Mesendoderm (in vitro differentiated cells): ENCODE data around the gene TRAFD1.
"Not testable (repeated sequence)": the region's sequence is repeated elsewhere in the genome, so short reads cannot be mapped to it uniquely, and the experiment has no call there.

Experiments used
- DNase-seq: peaks from one replicate; pipeline ENCODE4 v3.0.0; 2013
- H2AK5ac ChIP-seq: 2 replicates; pipeline ENCODE4 v1.6.1; 2013; ENCODE audit warnings: low read length, inconsistent platforms
- H2BK120ac ChIP-seq: 2 replicates; pipeline ENCODE4 v1.6.1; 2013; ENCODE audit warnings: low read depth, mild to moderate bottlenecking, low read length, moderate library complexity, mixed read lengths
- H2BK15ac ChIP-seq: replicated peaks from 2 replicates; pipeline ENCODE4 v1.6.1; 2013; ENCODE audit warnings: low read depth, mild to moderate bottlenecking, moderate library complexity
- H2BK5ac ChIP-seq: 2 replicates; pipeline ENCODE4 v1.6.1; 2013; ENCODE audit warnings: low read length, inconsistent platforms
- H3K18ac ChIP-seq: 2 replicates; pipeline ENCODE4 v1.6.1; 2013; ENCODE audit warnings: mild to moderate bottlenecking, low read length, mixed read lengths
- H3K23ac ChIP-seq: one replicate; pipeline ENCODE4 v1.6.1; 2013; ENCODE audit warnings: low read length
- H3K27ac ChIP-seq: 2 replicates; pipeline ENCODE4 v1.5.1; 2013; ENCODE audit warnings: low read depth, mild to moderate bottlenecking, inconsistent platforms, low read length, moderate library complexity
- H3K27me3 ChIP-seq: 2 replicates; pipeline ENCODE4 v1.6.1; 2013; ENCODE audit warnings: low read length, control low read depth, mild to moderate bottlenecking, inconsistent platforms; ENCODE audit not compliant: insufficient read depth, poor library complexity
- H3K36me3 ChIP-seq: 2 replicates; pipeline ENCODE4 v1.6.1; 2013; ENCODE audit warnings: low read length, inconsistent platforms; ENCODE audit not compliant: control insufficient read depth, insufficient read depth
- H3K4ac ChIP-seq: one replicate; pipeline ENCODE4 v1.6.1; 2013; ENCODE audit warnings: low read depth, mild to moderate bottlenecking, low read length, moderate library complexity
- H3K4me1 ChIP-seq: 2 replicates; pipeline ENCODE4 v1.6.1; 2013; ENCODE audit warnings: low read depth, low read length, inconsistent platforms; ENCODE audit not compliant: control insufficient read depth
- H3K4me2 ChIP-seq: 2 replicates; pipeline ENCODE4 v1.6.1; 2013; ENCODE audit warnings: low read length
- H3K4me3 ChIP-seq: 2 replicates; pipeline ENCODE4 v1.5.1; 2013; ENCODE audit warnings: mild to moderate bottlenecking, low read length
- H3K56ac ChIP-seq: one replicate; pipeline ENCODE4 v1.6.1; 2013; ENCODE audit warnings: low read length
- H3K79me1 ChIP-seq: 2 replicates; pipeline ENCODE4 v1.6.1; 2013; ENCODE audit warnings: low read length, inconsistent platforms
- H3K79me2 ChIP-seq: 2 replicates; pipeline ENCODE4 v1.6.1; 2013; ENCODE audit warnings: mild to moderate bottlenecking, low read length; ENCODE audit not compliant: control insufficient read depth, insufficient read depth
- H3K9ac ChIP-seq: 2 replicates; pipeline ENCODE4 v1.6.1; 2013; ENCODE audit warnings: low read length, inconsistent platforms
- H4K5ac ChIP-seq: one replicate; pipeline ENCODE4 v1.6.1; 2013; ENCODE audit warnings: low read length
- H4K8ac ChIP-seq: one replicate; pipeline ENCODE4 v1.6.1; 2013; ENCODE audit warnings: low read depth, mild to moderate bottlenecking, control low read depth, low read length, moderate library complexity
- WGBS: extraction: QIAGEN DNeasy Blood & Tissue Kit; methylation state at CpG from one replicate; pipeline ENCODE4 v1.1.7; 2013; ENCODE audit warnings: low lambda C conversion rate, missing lambda C conversion rate; ENCODE audit not compliant: insufficient coverage; ENCODE audit errors: extremely low coverage; 5-methylcytosine and 5-hydroxymethylcytosine counted together

The TRAFD1 gene

DNA sequence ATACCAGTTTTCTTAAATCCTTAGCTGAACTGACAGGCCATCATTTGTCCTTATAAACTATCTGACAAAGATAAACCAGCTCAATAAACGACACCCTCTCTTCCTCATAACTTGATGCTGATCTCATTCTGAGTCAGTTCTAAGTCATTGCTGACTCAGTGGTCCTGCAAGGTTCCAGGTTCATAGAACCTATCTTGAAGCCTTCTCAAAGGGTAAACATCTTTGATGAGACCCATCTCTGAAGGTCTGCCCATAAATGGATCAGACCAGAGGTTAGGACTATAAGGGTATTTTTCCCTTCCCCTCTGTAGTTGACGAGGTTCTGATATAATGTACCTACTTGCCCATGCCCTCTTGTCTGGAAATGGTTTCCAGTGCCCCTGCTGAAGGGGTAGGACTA lies 28.7 kb upstream of the TRAFD1 start:
- H4K8ac ChIP-seq = no peak overlapping the region
- H3K36me3 ChIP-seq = peaks cover 2% of the 10 kb centered on the region
- H3K4me2 ChIP-seq = no peak overlapping the region
- H4K5ac ChIP-seq = no peak overlapping the region
- H3K79me2 ChIP-seq = peaks cover 50% of the 10 kb centered on the region
- no peak overlapping the region for H3K23ac ChIP-seq
- H3K18ac ChIP-seq = no peak overlapping the region
- no peak overlapping the region for H3K4me3 ChIP-seq
- no peak for DNase-seq
- H3K27ac ChIP-seq = no peak overlapping the region
- WGBS = no CpG with 5 or more reads among the region's 2 CpGs
- no peak overlapping the region for H3K9ac ChIP-seq
- H3K4me1 ChIP-seq = no peaks in the 10 kb centered on the region
- H3K79me1 ChIP-seq = peaks cover 4% of the 10 kb centered on the region
- H2BK120ac ChIP-seq = no peak overlapping the region
- H3K4ac ChIP-seq = no peak overlapping the region
- no peak overlapping the region for H2BK5ac ChIP-seq
- no peaks in the 10 kb centered on the region for H3K27me3 ChIP-seq
- H2AK5ac ChIP-seq = no peak overlapping the region
- H3K56ac ChIP-seq = no peak overlapping the region
- H2BK15ac ChIP-seq = no peak overlapping the region

DNA sequence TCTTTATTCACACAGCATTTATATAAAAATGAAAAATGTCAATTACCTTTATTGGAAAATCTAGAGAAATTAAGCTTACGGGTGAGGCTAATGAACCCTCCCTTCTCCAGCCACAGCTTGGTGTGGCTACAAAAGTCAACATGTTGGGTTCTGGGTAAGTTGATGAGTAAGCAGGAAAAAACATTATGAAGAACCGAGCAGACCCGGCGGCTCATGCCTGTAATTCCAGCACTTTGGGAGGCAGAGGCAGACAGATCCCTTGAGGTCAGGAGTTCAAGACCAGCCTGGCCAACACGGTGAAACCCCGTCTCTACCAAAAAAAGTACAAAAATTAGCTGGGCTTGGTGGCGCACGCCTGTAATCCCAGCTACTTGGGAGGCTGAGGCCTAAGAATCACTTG lies 27.7 kb upstream of the TRAFD1 start:
- DNase-seq = no peak
- H3K4me3 ChIP-seq = no peak overlapping the region
- H3K9ac ChIP-seq = no peak overlapping the region
- peaks cover 2% of the 10 kb centered on the region for H3K36me3 ChIP-seq
- H3K4me2 ChIP-seq = no peak overlapping the region
- no peak overlapping the region for H3K56ac ChIP-seq
- peaks cover 4% of the 10 kb centered on the region for H3K79me1 ChIP-seq
- no peak overlapping the region for H2BK15ac ChIP-seq
- H2AK5ac ChIP-seq = no peak overlapping the region
- no peak overlapping the region for H4K5ac ChIP-seq
- no peak overlapping the region for H2BK5ac ChIP-seq
- H3K4me1 ChIP-seq = no peaks in the 10 kb centered on the region
- peaks cover 57% of the 10 kb centered on the region for H3K79me2 ChIP-seq
- no peak overlapping the region for H3K4ac ChIP-seq
- no peak overlapping the region for H2BK120ac ChIP-seq
- H4K8ac ChIP-seq = no peak overlapping the region
- no CpG with 5 or more reads among the region's 8 CpGs for WGBS
- H3K23ac ChIP-seq = no peak overlapping the region
- H3K27ac ChIP-seq = no peak overlapping the region
- H3K18ac ChIP-seq = no peak overlapping the region
- no peaks in the 10 kb centered on the region for H3K27me3 ChIP-seq

DNA sequence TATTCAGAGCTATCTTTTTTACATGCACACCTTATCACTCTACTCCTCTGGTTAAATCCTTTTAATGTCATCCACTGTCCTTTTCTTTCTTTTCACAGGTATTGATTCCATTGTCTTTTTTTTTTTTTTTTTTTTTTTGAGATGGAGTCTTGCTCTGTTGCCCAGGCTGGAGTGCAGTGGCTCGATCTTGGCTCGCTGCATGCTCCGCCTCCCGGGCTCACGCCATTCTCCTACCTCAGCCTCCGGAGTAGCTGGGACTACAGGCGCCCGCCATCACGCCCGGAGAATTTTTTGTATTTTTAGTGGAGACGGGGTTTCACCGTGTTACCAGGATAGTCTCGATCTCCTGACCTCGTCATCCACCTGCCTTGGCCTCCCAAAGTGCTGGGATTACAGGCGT lies 24.9 kb upstream of the TRAFD1 start:
- H3K27me3 ChIP-seq, H3K27ac ChIP-seq, H3K4ac ChIP-seq, H3K4me1 ChIP-seq, DNase-seq, H4K5ac ChIP-seq, H4K8ac ChIP-seq, H3K4me2 ChIP-seq, H2BK120ac ChIP-seq, H2BK5ac ChIP-seq, H3K79me1 ChIP-seq, H2AK5ac ChIP-seq, H3K23ac ChIP-seq, H3K9ac ChIP-seq, H3K36me3 ChIP-seq, H3K18ac ChIP-seq, H3K4me3 ChIP-seq, H2BK15ac ChIP-seq, H3K56ac ChIP-seq: not testable (repeated sequence)
- WGBS = no CpG with 5 or more reads among the region's 15 CpGs
- H3K79me2 ChIP-seq = peaks cover 71% of the 10 kb centered on the region

DNA sequence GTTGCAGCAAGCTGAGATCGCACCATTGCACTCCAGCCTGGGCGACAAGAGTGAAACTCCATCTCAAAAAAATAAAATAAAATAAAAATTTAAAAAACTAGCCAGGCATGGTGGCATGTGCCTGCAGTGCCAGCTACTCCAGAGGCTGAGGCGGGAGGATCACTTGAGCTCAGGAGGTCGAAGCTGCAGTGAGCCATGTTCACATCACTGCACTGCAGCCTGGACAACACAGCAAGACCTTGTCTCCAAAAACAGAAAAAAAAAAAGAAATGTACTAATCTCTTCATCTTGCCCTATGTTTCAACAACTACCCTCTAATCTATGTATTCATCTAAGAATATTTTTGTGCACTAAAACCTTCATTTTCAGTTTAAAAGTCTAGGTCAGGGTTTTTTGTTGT lies 23.2 kb upstream of the TRAFD1 start:
- Histone ChIP-seq H3K4ac (no peak overlapping the region), H2BK15ac (no peak overlapping the region), H2BK120ac (no peak overlapping the region), H3K4me1 (peaks cover 4% of the 10 kb centered on the region), H3K79me2 (peaks cover 72% of the 10 kb centered on the region), H3K27ac (no peak overlapping the region), H3K9ac (no peak overlapping the region), H3K36me3 (peaks cover 2% of the 10 kb centered on the region), H3K56ac (no peak overlapping the region), H3K18ac (no peak overlapping the region), H3K27me3 (no peaks in the 10 kb centered on the region), H3K79me1 (peaks cover 4% of the 10 kb centered on the region), H3K4me3 (no peak overlapping the region), H4K5ac (no peak overlapping the region), H4K8ac (no peak overlapping the region), H3K4me2 (no peak overlapping the region), H2AK5ac (no peak overlapping the region), H2BK5ac (no peak overlapping the region), H3K23ac (no peak overlapping the region)
- WGBS = no CpG with 5 or more reads among the region's 4 CpGs
- no peak for DNase-seq

DNA sequence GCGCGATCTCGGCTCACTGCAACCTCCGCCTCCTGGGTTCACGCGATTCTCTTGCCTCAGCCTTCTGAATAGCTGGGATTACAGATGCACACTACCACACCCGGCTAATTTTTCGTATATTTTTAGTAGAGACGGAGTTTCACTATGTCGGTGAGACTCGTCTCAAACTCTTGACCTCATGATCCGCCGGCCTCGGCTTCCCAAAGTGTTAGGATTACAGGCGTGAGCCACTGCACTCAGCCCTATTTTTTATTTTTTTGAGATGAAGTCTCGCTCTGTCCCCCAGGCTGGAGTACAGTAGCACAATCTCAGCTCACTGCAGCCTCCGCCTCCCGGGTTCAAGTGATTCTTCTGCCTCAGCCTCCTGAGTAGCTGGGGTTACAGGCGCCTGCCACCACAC lies 22.6 kb upstream of the TRAFD1 start:
- H2BK5ac ChIP-seq, H4K8ac ChIP-seq, H3K23ac ChIP-seq, H4K5ac ChIP-seq, H3K27ac ChIP-seq, H3K4ac ChIP-seq, H3K79me1 ChIP-seq, H3K18ac ChIP-seq, H3K4me2 ChIP-seq, H3K27me3 ChIP-seq, H3K4me3 ChIP-seq, H2AK5ac ChIP-seq, H3K9ac ChIP-seq, H3K36me3 ChIP-seq, H2BK15ac ChIP-seq, H2BK120ac ChIP-seq, DNase-seq, H3K56ac ChIP-seq, H3K4me1 ChIP-seq: not testable (repeated sequence)
- peaks cover 74% of the 10 kb centered on the region for H3K79me2 ChIP-seq
- WGBS = no CpG with 5 or more reads among the region's 19 CpGs

DNA sequence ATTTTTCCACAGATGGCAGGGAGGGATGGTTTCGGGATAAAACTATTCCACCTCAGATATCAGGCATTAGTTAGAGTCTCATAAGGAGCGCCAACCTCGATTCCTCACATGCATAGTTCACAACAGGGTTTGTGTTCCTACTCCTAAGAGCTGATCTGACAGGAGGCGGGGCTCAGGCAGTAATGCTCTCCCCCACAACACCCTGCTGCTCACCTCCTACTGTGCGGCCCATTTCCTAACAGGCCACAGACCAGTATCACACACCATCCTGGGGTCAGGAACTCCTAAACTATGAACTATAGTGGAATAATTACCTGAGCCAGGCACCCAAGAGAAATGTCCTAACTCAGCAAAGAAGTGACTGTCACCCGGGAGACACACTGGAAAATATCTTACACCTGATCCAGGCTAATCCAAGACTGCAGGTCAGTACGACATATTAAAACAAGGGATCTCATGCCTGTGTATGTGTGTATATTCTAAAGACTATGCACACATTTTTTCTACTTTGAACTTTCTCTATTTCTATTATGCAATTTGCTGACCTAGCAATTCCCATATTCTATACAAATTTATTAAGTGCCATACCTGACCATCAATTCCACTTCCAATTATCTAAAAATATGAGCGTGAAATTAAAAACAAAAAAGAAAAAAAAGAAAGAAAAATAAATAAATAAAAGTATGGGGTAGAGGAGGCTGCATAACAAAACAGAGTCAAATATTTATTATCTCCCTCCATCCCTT lies 21.4 kb upstream of the TRAFD1 start:
- Histone ChIP-seq H3K4me2 (no peak overlapping the region), H3K4me1 (peaks cover 4% of the 10 kb centered on the region), H2BK15ac (no peak overlapping the region), H2AK5ac (no peak overlapping the region), H3K23ac (no peak overlapping the region), H3K4ac (no peak overlapping the region), H3K27me3 (no peaks in the 10 kb centered on the region), H3K4me3 (no peak overlapping the region), H2BK120ac (no peak overlapping the region), H3K79me2 (peaks cover 75% of the 10 kb centered on the region), H4K5ac (no peak overlapping the region), H3K56ac (no peak overlapping the region), H3K79me1 (peaks cover 3% of the 10 kb centered on the region), H3K36me3 (peaks cover 2% of the 10 kb centered on the region), H2BK5ac (no peak overlapping the region), H3K9ac (no peak overlapping the region), H4K8ac (no peak overlapping the region), H3K18ac (no peak overlapping the region), H3K27ac (no peak overlapping the region)
- DNase-seq = peak; percentile 28
- WGBS = 100% methylated on average over 1 of the region's 8 CpGs
